HCT116 (cell line): ENCODE results near the gene FRMD4A. TPM values are rescaled to one million over a fixed set of nuclear protein-coding genes. Genes with fewer than 3 reads are reported as not detected.

Experiments used
- ATAC-seq: fragments of 200-7000 bp; cut with Tn5 transposase; 2 replicates; pipeline ENCODE4 v1.9.1; 2020; ENCODE audit warnings: mild to moderate bottlenecking, moderate library complexity
- BruUV-seq: library from RNA; stranded (reverse); fragments of 400-500 nt; replicated peaks from 2 replicates; lab custom pipeline; 2021; lab: Mats Ljungman, UMichigan
- CTCF ChIA-PET: fragments of 300-600 bp; sonication (Branson Sonifier 250); formaldehyde crosslinking; loops from one replicate; lab custom pipeline; 2021; ENCODE audit warnings: antibody characterized with exemption; lab: Charles Lee
- POLR2A ChIA-PET: fragments of 300-600, 350-600 bp; sonication (Branson Sonifier 250); formaldehyde crosslinking; loops from one replicate; lab custom pipeline; 2021; ENCODE audit warnings: antibody characterized with exemption; lab: Charles Lee
- RAD21 ChIA-PET, 2 experiments: fragments of 300-600 bp; sonication (Branson Sonifier 250); formaldehyde crosslinking; loops; one replicate each; lab custom pipeline; 2023; ENCODE audit warnings: low total read pairs in 2 of 2; ENCODE audit not compliant: uncharacterized antibody in 2 of 2, unreplicated experiment in 2 of 2, low non-redundant PET in 1 of 2; lab: Charles Lee
- DNase-seq: peaks from one replicate; pipeline ENCODE4 v3.0.0-alpha.2; 2010; ENCODE audit warnings: low read depth, low spot score
- H2AFZ ChIP-seq: fragments of 200-600 bp; shearing (Covaris generic), sonication (generic); 2 replicates; pipeline ENCODE4 v1.6.1; 2017; ENCODE audit warnings: low read depth, mixed run types, mixed read lengths, antibody characterized with exemption, low read length; ENCODE audit not compliant: poor library complexity, severe bottlenecking
- H3K27ac ChIP-seq: 2 replicates; pipeline ENCODE4 v1.5.1; 2012; ENCODE audit warnings: low read depth, low read length
- H3K27me3 ChIP-seq: fragments of 200-600 bp; sonication (generic); 2 replicates; pipeline ENCODE4 v1.6.1; 2016; ENCODE audit warnings: mixed run types, low read length, mixed read lengths; ENCODE audit not compliant: insufficient read depth
- H3K36me3 ChIP-seq, 2 experiments: fragments of 200-500 bp in 1 of 2; fragments of 200-600 bp in 1 of 2; sonication (Bioruptor generic) in 1 of 2; sonication (generic) in 1 of 2; 2 replicates each; pipeline versions ENCODE4 v1.5.1 to v1.6.1; 2014 to 2016; ENCODE audit warnings: low read length in 2 of 2, inconsistent platforms in 1 of 2, mixed read lengths in 1 of 2, mixed run types in 1 of 2; ENCODE audit not compliant: insufficient read depth in 2 of 2, control insufficient read depth in 1 of 2
- H3K4me1 ChIP-seq, 2 experiments: fragments of 200-600 bp in 1 of 2; sonication (generic) in 1 of 2; 2 replicates each; pipeline versions ENCODE4 v1.5.1 to v1.6.1; 2012 to 2017; ENCODE audit warnings: low read length in 2 of 2, inconsistent platforms in 1 of 2, mild to moderate bottlenecking in 1 of 2, mixed read lengths in 1 of 2, mixed run types in 1 of 2, moderate library complexity in 1 of 2; ENCODE audit not compliant: insufficient read depth in 2 of 2, control insufficient read depth in 1 of 2
- H3K4me2 ChIP-seq: fragments of 200-600 bp; sonication (generic); 2 replicates; pipeline ENCODE4 v1.6.1; 2017; ENCODE audit warnings: mixed run types, low read length, mixed read lengths
- H3K4me3 ChIP-seq, 2 experiments: fragments of 200-600 bp in 1 of 2; sonication (generic) in 1 of 2; replicated peaks in 1 of 2; 2 replicates each; pipeline ENCODE4 v1.5.1; 2011 to 2016; ENCODE audit warnings: low read length in 2 of 2, control low read depth in 1 of 2, low read depth in 1 of 2, mild to moderate bottlenecking in 1 of 2, mixed read lengths in 1 of 2, mixed run types in 1 of 2
- H3K79me2 ChIP-seq: fragments of 200-600 bp; sonication (generic); 2 replicates; pipeline ENCODE4 v1.6.1; 2017; ENCODE audit warnings: mild to moderate bottlenecking, mixed run types, low read length, moderate library complexity, mixed read lengths; ENCODE audit not compliant: insufficient read depth
- H3K9ac ChIP-seq: fragments of 200-600 bp; sonication (generic); 2 replicates; pipeline ENCODE4 v1.6.1; 2016; ENCODE audit warnings: low read length, mixed read lengths
- H3K9me2 ChIP-seq: fragments of 200-600 bp; sonication (generic), shearing (Covaris generic); 2 replicates; pipeline ENCODE4 v1.6.1; 2017; ENCODE audit warnings: mixed run types, mild to moderate bottlenecking, moderate library complexity; ENCODE audit not compliant: insufficient read depth
- H3K9me3 ChIP-seq, 2 experiments: fragments of 200-500 bp in 1 of 2; fragments of 200-600 bp in 1 of 2; sonication (Bioruptor generic) in 1 of 2; sonication (generic) in 1 of 2; 2 replicates each; pipeline ENCODE4 v1.6.1; 2014 to 2017; ENCODE audit warnings: low read length in 2 of 2, mixed read lengths in 2 of 2, inconsistent platforms in 1 of 2, low read depth in 1 of 2, mild to moderate bottlenecking in 1 of 2, mixed run types in 1 of 2, moderate library complexity in 1 of 2; ENCODE audit not compliant: control insufficient read depth in 1 of 2, insufficient read depth in 1 of 2
- H4K20me1 ChIP-seq: fragments of 200-600 bp; sonication (generic), shearing (Covaris generic); 2 replicates; pipeline ENCODE4 v1.6.1; 2017; ENCODE audit warnings: mixed run types, mild to moderate bottlenecking, moderate library complexity; ENCODE audit not compliant: insufficient read depth
- ATF3 ChIP-seq: IDR thresholded peaks from 2 replicates; pipeline ENCODE4 v1.6.1; 2012
- CBX3 ChIP-seq: IDR thresholded peaks from 2 replicates; pipeline ENCODE4 v1.6.1; 2012; ENCODE audit warnings: low read depth
- CEBPB ChIP-seq: IDR thresholded peaks from 2 replicates; pipeline ENCODE4 v1.6.1; 2012; ENCODE audit warnings: low read depth
- EGR1 ChIP-seq: IDR thresholded peaks from 2 replicates; pipeline ENCODE4 v1.6.1; 2012; ENCODE audit warnings: low read depth
- ELF1 ChIP-seq: IDR thresholded peaks from 2 replicates; pipeline ENCODE4 v1.6.1; 2012; ENCODE audit warnings: low read depth, borderline replicate concordance
- EZH2 ChIP-seq: fragments of 200-600 bp; sonication (generic); IDR thresholded peaks from 2 replicates; pipeline ENCODE4 v1.6.1; 2017; ENCODE audit warnings: antibody characterized with exemption, mixed run types
- FOSL1 ChIP-seq: IDR thresholded peaks from 2 replicates; pipeline ENCODE4 v1.6.1; 2012; ENCODE audit warnings: low read depth
- JUND ChIP-seq: IDR thresholded peaks from 2 replicates; pipeline ENCODE4 v1.6.1; 2012
- MAX ChIP-seq: IDR thresholded peaks from 2 replicates; pipeline ENCODE4 v1.6.1; 2012
- POLR2AphosphoS5 ChIP-seq: IDR thresholded peaks from 2 replicates; pipeline ENCODE4 v1.6.1; 2011; ENCODE audit warnings: mild to moderate bottlenecking, low read depth, low read length, moderate library complexity
- RAD21 ChIP-seq: IDR thresholded peaks from 2 replicates; pipeline ENCODE4 v1.6.1; 2012; ENCODE audit warnings: low read depth, mild to moderate bottlenecking
- REST ChIP-seq: IDR thresholded peaks from 2 replicates; pipeline ENCODE4 v1.6.1; 2012; ENCODE audit warnings: low read depth
- SRF ChIP-seq: IDR thresholded peaks from 2 replicates; pipeline ENCODE4 v1.6.1; 2012; ENCODE audit warnings: low read depth
- TCF7L2 ChIP-seq: IDR thresholded peaks from 2 replicates; pipeline ENCODE4 v1.7.0; 2011; ENCODE audit warnings: borderline replicate concordance, inconsistent platforms; ENCODE audit not compliant: insufficient read depth, insufficient read length; ENCODE audit errors: extremely low read depth
- ZFX ChIP-seq: fragments of 450-650 bp; IDR thresholded peaks from 2 replicates; pipeline ENCODE4 v1.6.1; 2017
- ZNF274 ChIP-seq: fragments of 200-500 bp; sonication (Bioruptor generic); IDR thresholded peaks from 2 replicates; pipeline ENCODE4 v1.6.1; 2014; ENCODE audit warnings: mild to moderate bottlenecking, low read depth, low read length, inconsistent platforms
- intact Hi-C: fragments of 100-400 bp; cut with micrococcal nuclease; formaldehyde crosslinking; loops from 2 replicates; pipeline ENCODE4 v1.10.0; 2022
- total RNA-seq: library from RNA; stranded (reverse); gene quantifications from one replicate; pipeline ENCODE4 v1.2.1, GENCODE V29; 2021; ENCODE audit not compliant: unreplicated experiment

FRMD4A gene
- total RNA-seq, 1 experiment from 2014 or later: 0.20 TPM

DNA sequence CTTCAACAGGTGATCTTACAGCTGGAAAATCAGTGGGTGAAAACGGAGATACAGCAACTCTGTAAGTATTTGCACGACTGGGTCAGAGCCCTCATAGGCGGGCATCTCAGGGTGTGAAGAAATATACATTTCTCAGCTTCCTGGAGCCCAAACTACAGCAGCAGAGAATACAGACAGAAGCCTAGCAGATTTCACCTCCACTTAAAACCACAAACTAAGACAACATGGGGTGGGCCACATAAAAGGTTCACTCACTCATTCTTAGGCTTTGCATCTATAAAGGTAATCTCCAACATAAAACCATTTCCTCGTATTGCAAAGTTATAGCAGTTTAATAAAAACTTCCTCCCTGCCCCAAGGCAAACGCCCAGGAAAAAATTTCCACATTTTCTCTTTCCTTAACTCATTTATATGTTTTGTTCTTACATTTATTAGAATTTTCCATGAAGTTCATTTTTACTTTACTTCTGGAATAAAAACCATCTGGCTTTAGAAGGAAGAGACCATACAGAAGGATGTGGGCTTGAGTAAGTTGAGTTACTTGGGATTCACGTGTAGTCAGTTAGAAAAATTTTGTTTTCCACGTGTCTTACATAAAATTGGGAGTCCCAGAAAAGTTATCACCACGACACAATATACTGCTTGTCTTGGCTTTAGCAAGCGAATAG is 327.1 kb downstream of the FRMD4A start:
- Histone ChIP-seq H3K27ac (no peak overlapping the region), H2AFZ (no peak overlapping the region), H3K9ac (no peak overlapping the region), H3K9me3 (no peaks in the 10 kb centered on the region), H3K27me3 (peaks cover 60% of the 10 kb centered on the region), H3K36me3 (no peaks in the 10 kb centered on the region), H3K79me2 (no peaks in the 10 kb centered on the region), H3K4me3 (no peak overlapping the region), H3K9me2 (no peaks in the 10 kb centered on the region), H4K20me1 (no peaks in the 10 kb centered on the region), H3K4me2 (no peak overlapping the region), H3K4me1 (no peaks in the 10 kb centered on the region)
- CTCF ChIA-PET: no interaction called here
- POLR2A ChIA-PET: no interaction called here
- BruUV-seq: no TSS peak
- ATAC-seq (no peak), DNase-seq (no peak)
- TF ChIP-seq CBX3 (no peak), ELF1 (no peak), TCF7L2 (no peak), EZH2 (no peak), MAX (no peak), ZFX (no peak), JUND (no peak), RAD21 (no peak), EGR1 (no peak)
- intact Hi-C loops: no loop called here
- RAD21 ChIA-PET: no interaction called here

DNA sequence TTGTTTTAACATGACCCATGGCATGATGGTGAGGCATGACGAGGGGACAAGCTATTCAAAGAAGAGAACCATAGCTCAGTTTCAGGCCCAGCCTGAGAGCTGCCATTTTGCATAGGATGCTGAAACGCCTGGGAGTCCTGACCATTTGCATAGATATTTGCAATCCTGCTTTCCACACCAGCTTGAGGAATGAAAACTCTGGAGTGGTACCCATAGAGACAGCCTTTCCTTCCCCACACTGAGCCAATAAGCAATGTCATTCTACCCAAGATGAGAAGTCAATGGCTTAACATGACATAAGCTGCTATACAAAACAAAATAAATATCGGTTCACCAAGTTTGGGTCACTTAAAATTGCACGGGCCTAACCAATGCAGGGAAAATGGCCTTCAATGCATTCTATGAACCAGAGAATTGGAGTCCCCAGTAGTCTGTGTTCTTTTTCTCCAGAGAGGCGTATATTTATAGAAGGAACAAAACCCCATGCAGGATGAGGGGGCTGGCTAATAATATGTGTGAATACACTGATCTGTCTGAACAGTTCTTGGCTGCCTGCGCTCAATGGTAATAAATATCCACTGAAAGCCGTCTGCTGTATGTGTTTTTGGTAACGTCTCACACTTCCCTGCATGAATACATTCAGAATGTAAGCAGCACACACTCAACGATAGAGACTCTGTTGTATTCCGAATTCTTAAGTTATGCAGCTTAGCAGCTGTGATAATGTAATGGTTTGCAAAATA is 329.3 kb downstream of the FRMD4A start:
- no peaks in the 10 kb centered on the region for H3K9me2 ChIP-seq
- no peaks in the 10 kb centered on the region for H4K20me1 ChIP-seq
- no peak overlapping the region for H3K9ac ChIP-seq
- no peaks in the 10 kb centered on the region for H3K36me3 ChIP-seq
- no peak overlapping the region for H3K27ac ChIP-seq
- no peak overlapping the region for H3K4me3 ChIP-seq
- H3K4me2 ChIP-seq: no peak overlapping the region
- ChIA-PET CTCF (no interaction called here), POLR2A (no interaction called here), RAD21 (no interaction called here)
- intact Hi-C loops: no loop called here
- H2AFZ ChIP-seq: no peak overlapping the region
- no peaks in the 10 kb centered on the region for H3K4me1 ChIP-seq
- no peak for ATAC-seq
- H3K79me2 ChIP-seq: no peaks in the 10 kb centered on the region
- BruUV-seq: no TSS peak
- no peaks in the 10 kb centered on the region; a peak in 1 of 4 replicates for H3K9me3 ChIP-seq
- no peak for DNase-seq
- TF ChIP-seq POLR2AphosphoS5 (no peak), ATF3 (no peak), FOSL1 (no peak), SRF (no peak), TCF7L2 (no peak), CEBPB (no peak), REST (no peak), ZNF274 (no peak)
- H3K27me3 ChIP-seq: peaks cover 51% of the 10 kb centered on the region
